Measurements from ENCODE around the gene SLC39A9. TPM values are rescaled to one million over a fixed set of nuclear protein-coding genes. Genes with fewer than 3 reads are reported as not detected.

Gene SLC39A9
- total and polyA plus RNA-seq, 9 donors: 15.9 to 54.5 (median 40.4) TPM

GRCh38 chr14:69443296-69443805 lies 44.9 kb downstream of the SLC39A9 start:
- 97 to 99% (median 99%) methylated on average over 5 of the region's 5 CpGs for WGBS, 3 donors

GRCh38 chr14:69449216-69449615 lies 50.7 kb downstream of the SLC39A9 start:
- no peak for TF ChIP-seq CTCF (IDR thresholded peaks at IDR 0.05)
- no peak for TF ChIP-seq POLR2A (IDR thresholded peaks at IDR 0.05)
- no peak for TF ChIP-seq EP300 (IDR thresholded peaks at IDR 0.05)
- intact Hi-C loops (cut with DNase I): no loop called here
- DNase-seq: no peak
- Histone ChIP-seq H3K4me3 (no peak overlapping the region), H3K27ac (no peak overlapping the region), H3K27me3 (no peaks in the 10 kb centered on the region), H3K9me3 (no peaks in the 10 kb centered on the region), H3K36me3 (no peaks in the 10 kb centered on the region), H3K4me1 (ENCODE audit: insufficient read depth) (no peaks in the 10 kb centered on the region)
- 97 to 98% (median 97%) methylated on average over 8 of the region's 8 CpGs for WGBS, 3 donors

More at GRCh38 chr14:69443296-69443805, 44.9 kb downstream of the SLC39A9 start:
- no peaks in the 10 kb centered on the region for H3K4me1 ChIP-seq (ENCODE audit: insufficient read depth)
- TF ChIP-seq POLR2A (IDR thresholded peaks at IDR 0.05) (no peak), CTCF (IDR thresholded peaks at IDR 0.05) (no peak), EP300 (IDR thresholded peaks at IDR 0.05) (no peak)
- DNase-seq: no peak
- intact Hi-C loops (cut with DNase I): no loop called here
- no peaks in the 10 kb centered on the region for H3K27me3 ChIP-seq
- no peak overlapping the region for H3K4me3 ChIP-seq
- no peaks in the 10 kb centered on the region for H3K9me3 ChIP-seq
- H3K36me3 ChIP-seq: no peaks in the 10 kb centered on the region
- H3K27ac ChIP-seq: no peak overlapping the region

- intact Hi-C loops (cut with DNase I): no loop called here
- 89 to 95% (median 93%) methylated on average over 2 of the region's 2 CpGs for WGBS, 3 donors
These were observed 53.4 kb downstream of the SLC39A9 start for GRCh38 chr14:69451941-69452340.

GRCh38 chr14:69458350-69458749 lies 59.9 kb downstream of the SLC39A9 start:
- DNase-seq: no peak
- TF ChIP-seq POLR2A (IDR thresholded peaks at IDR 0.05) (no peak), CTCF (IDR thresholded peaks at IDR 0.05) (no peak), EP300 (IDR thresholded peaks at IDR 0.05) (no peak)
- no peaks in the 10 kb centered on the region for H3K4me1 ChIP-seq (ENCODE audit: insufficient read depth)
- H3K27me3 ChIP-seq: no peaks in the 10 kb centered on the region
- intact Hi-C loops (cut with DNase I): loop anchor here in 1 of 4 donors (5.0 kb wide), 1 partner anchor 216 kb away; no protein-coding TSS in a partner anchor
- no peak overlapping the region for H3K4me3 ChIP-seq
- no peaks in the 10 kb centered on the region for H3K9me3 ChIP-seq
- no peaks in the 10 kb centered on the region for H3K36me3 ChIP-seq
- 81 to 83% (median 83%) methylated on average over 11 of the region's 11 CpGs for WGBS, 3 donors
- no peak overlapping the region for H3K27ac ChIP-seq

More at GRCh38 chr14:69451941-69452340, 53.4 kb downstream of the SLC39A9 start:
- TF ChIP-seq EP300 (IDR thresholded peaks at IDR 0.05): no peak
- no peak for TF ChIP-seq POLR2A (IDR thresholded peaks at IDR 0.05)
- TF ChIP-seq CTCF (IDR thresholded peaks at IDR 0.05): no peak
- Histone ChIP-seq H3K4me1 (ENCODE audit: insufficient read depth) (no peaks in the 10 kb centered on the region), H3K9me3 (no peaks in the 10 kb centered on the region), H3K4me3 (no peak overlapping the region), H3K36me3 (no peaks in the 10 kb centered on the region), H3K27me3 (no peaks in the 10 kb centered on the region), H3K27ac (no peak overlapping the region)
- DNase-seq: no peak
